Endothelial cell of umbilical vein (primary cell): ENCODE results near the gene HLA-B. TPM values are rescaled to one million over a fixed set of nuclear protein-coding genes. Genes with fewer than 3 reads are reported as not detected.

Source experiments
- BruUV-seq: library from RNA; stranded (reverse); fragments of 400-500 nt; replicated peaks from 2 replicates; lab custom pipeline; 2021; lab: Mats Ljungman, UMichigan
- CTCF ChIA-PET: fragments of 300-600, 350-600 bp; sonication (Branson Sonifier 250); formaldehyde crosslinking; loops from one replicate; lab custom pipeline; 2021; ENCODE audit warnings: antibody characterized with exemption, inconsistent platforms; lab: Charles Lee
- POLR2A ChIA-PET: fragments of 300-600, 350-600 bp; sonication (Branson Sonifier 250); formaldehyde crosslinking; loops from one replicate; lab custom pipeline; 2021; ENCODE audit warnings: antibody characterized with exemption, inconsistent platforms; lab: Charles Lee
- DNase-seq: peaks from one replicate; pipeline ENCODE4 v3.0.0-alpha.2; 2011; ENCODE audit warnings: low read depth, low spot score
- FAIRE-seq: peaks from 2 replicates; lab custom pipeline; 2011; peaks lifted over from hg19 to GRCh38; lab: Jason Lieb, UNC
- H2AFZ ChIP-seq: 2 replicates; pipeline ENCODE4 v1.6.0; 2012; ENCODE audit warnings: low read depth, low read length, control low read depth, inconsistent platforms
- H3K27ac ChIP-seq: 2 replicates; pipeline ENCODE4 v1.5.1; 2011; ENCODE audit warnings: low read depth, mild to moderate bottlenecking, control low read depth, low read length, moderate library complexity; ENCODE audit not compliant: insufficient read depth
- H3K27me3 ChIP-seq, 2 experiments: 2 replicates each; pipeline versions ENCODE4 v1.6.0 to v1.6.1; 2011; ENCODE audit warnings: low read length in 2 of 2, mixed read lengths in 1 of 2; ENCODE audit not compliant: control insufficient read depth in 2 of 2, insufficient read depth in 2 of 2
- H3K36me3 ChIP-seq, 2 experiments: 2 replicates in 1 of 2; 3 replicates in 1 of 2; pipeline ENCODE4 v1.5.1; 2011; ENCODE audit warnings: low read length in 2 of 2, mild to moderate bottlenecking in 1 of 2, moderate library complexity in 1 of 2; ENCODE audit not compliant: control insufficient read depth in 2 of 2, insufficient read depth in 2 of 2; ENCODE audit errors: extremely low read depth in 1 of 2
- H3K4me1 ChIP-seq: 3 replicates; pipeline ENCODE4 v1.5.1; 2011; ENCODE audit warnings: mild to moderate bottlenecking, low read length; ENCODE audit not compliant: control insufficient read depth, insufficient read depth; ENCODE audit errors: extremely low read depth
- H3K4me2 ChIP-seq: 2 replicates; pipeline ENCODE4 v1.6.1; 2011; ENCODE audit warnings: low read length, control low read depth, mixed read lengths; ENCODE audit not compliant: insufficient read depth
- H3K4me3 ChIP-seq, 3 experiments: fragments of 200-600 bp in 1 of 3; sonication (generic), shearing (Covaris generic) in 1 of 3; replicated peaks in 1 of 3; 2 replicates each; pipeline ENCODE4 v1.5.1; 2011 to 2016; ENCODE audit warnings: control low read depth in 3 of 3, low read length in 3 of 3, mild to moderate bottlenecking in 2 of 3, inconsistent platforms in 1 of 3, low read depth in 1 of 3, moderate library complexity in 1 of 3; ENCODE audit not compliant: insufficient read depth in 1 of 3
- H3K79me2 ChIP-seq: 2 replicates; pipeline ENCODE4 v1.6.0; 2012; ENCODE audit warnings: low read length, inconsistent platforms; ENCODE audit not compliant: control insufficient read depth, insufficient read depth
- H3K9ac ChIP-seq: replicated peaks from 2 replicates; pipeline ENCODE3; 2011; ENCODE audit warnings: low read length, control low read depth; ENCODE audit not compliant: insufficient read depth; ENCODE audit errors: extremely low read depth
- H3K9me1 ChIP-seq: replicated peaks from 3 replicates; pipeline ENCODE4 v1.6.0; 2011; ENCODE audit warnings: mild to moderate bottlenecking, low read length; ENCODE audit not compliant: control insufficient read depth, insufficient read depth; ENCODE audit errors: extremely low read depth
- H3K9me3 ChIP-seq: replicated peaks from 2 replicates; pipeline ENCODE4 v1.5.1; 2012; ENCODE audit warnings: low read length, inconsistent platforms; ENCODE audit not compliant: control insufficient read depth, insufficient read depth
- H4K20me1 ChIP-seq: replicated peaks from 2 replicates; pipeline ENCODE3; 2011; ENCODE audit warnings: mild to moderate bottlenecking, low read length; ENCODE audit not compliant: control insufficient read depth, insufficient read depth; ENCODE audit errors: extremely low read depth
- EZH2 ChIP-seq: IDR thresholded peaks from 2 replicates; pipeline ENCODE4 v1.6.1; 2012; ENCODE audit warnings: borderline replicate concordance, low read depth, mild to moderate bottlenecking, moderate library complexity, low read length, inconsistent platforms; ENCODE audit not compliant: severe bottlenecking
- FOS ChIP-seq: IDR thresholded peaks from 2 replicates; pipeline ENCODE4 v1.6.1; 2011; ENCODE audit warnings: mild to moderate bottlenecking, low read length, moderate library complexity, borderline replicate concordance; ENCODE audit not compliant: insufficient read depth
- JUN ChIP-seq: IDR thresholded peaks from 2 replicates; pipeline ENCODE4 v1.6.1; 2011; ENCODE audit warnings: borderline replicate concordance, low read depth; ENCODE audit not compliant: insufficient read length, insufficient read depth
- POLR2A ChIP-seq: IDR thresholded peaks from 2 replicates; pipeline ENCODE4 v1.6.1; 2012; ENCODE audit warnings: low read depth, mild to moderate bottlenecking, control low read depth, low read length
- POLR2AphosphoS5 ChIP-seq: IDR thresholded peaks from 2 replicates; pipeline ENCODE4 v1.6.1; 2012; ENCODE audit warnings: low read depth, mild to moderate bottlenecking, control low read depth, low read length, moderate library complexity; ENCODE audit not compliant: insufficient read depth
- dilution Hi-C: fragments of 300-500 bp; cut with MboI; formaldehyde crosslinking; loops from one replicate; pipeline ENCODE4 v1.15.0; 2019; ENCODE audit warnings: low sequenced_read_pairs; ENCODE audit not compliant: extremely low pct_ligation_motif_present
- intact Hi-C: fragments of 100-400 bp; cut with micrococcal nuclease; formaldehyde crosslinking; loops from one replicate; pipeline ENCODE4 v1.10.0; 2022
- polyA plus RNA-seq, 4 experiments: library from polyadenylated mRNA; depleted of rRNA in 3 of 4; stranded (reverse) in 3 of 4; unstranded in 1 of 4; fragments of >200 nt; gene quantifications; 2 replicates each; pipeline versions ENCODE4 v1.2.1 to v1.2.3, GENCODE V29; 2011 to 2012; ENCODE audit warnings: missing spikeins in 1 of 4
- total RNA-seq: library from RNA; stranded (reverse); gene quantifications from 2 replicates; pipeline ENCODE4 v1.2.3, GENCODE V29; 2021
- TF ChIP-seq, protein P1 (sequence below), 2 donors: IDR thresholded peaks; 1 replicate in 1 of 2; 2 replicates in 1 of 2; pipeline ENCODE4 v1.5.1; 2011; ENCODE audit warnings: low read length in 2 of 2, mild to moderate bottlenecking in 2 of 2, moderate library complexity in 2 of 2, control low read depth in 1 of 2, inconsistent platforms in 1 of 2, low read depth in 1 of 2; ENCODE audit not compliant: insufficient read depth in 1 of 2; ENCODE audit errors: extremely low read depth in 1 of 2
- TF ChIP-seq, protein P2 (sequence below): IDR thresholded peaks from 2 replicates; pipeline ENCODE4 v1.6.1; 2011; ENCODE audit not compliant: insufficient read depth, insufficient read length

The HLA-B gene
- total and polyA plus RNA-seq, 2 donors (not counting 3 experiments of a cell fraction or from before 2014, with no cell fraction given) = 119 to 126 TPM

DNA sequence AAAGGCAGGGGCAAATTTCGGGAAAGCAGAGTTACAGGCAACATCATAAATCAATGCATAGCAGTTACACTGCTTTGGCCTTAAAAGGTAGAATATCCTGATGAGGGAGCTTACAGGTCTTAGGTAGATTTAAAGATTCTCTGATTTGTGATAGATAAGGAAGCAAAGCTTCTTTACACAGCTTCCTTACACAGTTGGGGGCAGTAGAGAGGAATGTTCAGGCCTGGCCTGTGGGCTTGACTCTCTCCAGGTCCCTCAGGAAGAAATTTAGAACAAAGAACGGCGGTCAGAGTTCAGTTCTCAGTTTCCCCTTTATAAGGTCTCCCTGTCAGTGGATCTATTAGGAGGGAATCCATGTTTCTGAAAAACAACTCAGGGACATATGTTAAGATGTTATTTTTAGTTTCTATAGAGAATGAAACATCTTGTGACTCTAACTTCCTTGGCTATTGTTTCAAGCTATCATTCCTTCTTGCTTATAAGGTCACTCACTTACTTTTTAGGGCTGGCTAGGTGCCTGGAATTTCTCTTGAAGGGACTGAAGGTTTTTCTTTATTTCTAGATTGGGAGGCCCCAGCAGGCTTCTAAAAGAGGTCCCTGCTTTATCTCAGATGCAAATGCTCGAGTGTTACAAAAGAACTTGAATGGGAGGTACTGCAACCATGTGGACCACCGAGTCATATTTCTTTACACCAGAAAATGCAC lies 11.8 kb downstream of the HLA-B start:
- Histone ChIP-seq H3K27me3 (peaks cover 15 to 28% of the 10 kb centered on the region in 2 experiments), H2AFZ (no peak overlapping the region), H3K4me3 (no peak overlapping the region), H3K27ac (no peak overlapping the region), H3K4me1 (no peaks in the 10 kb centered on the region), H3K4me2 (no peak overlapping the region), H3K36me3 (no peaks in the 10 kb centered on the region), H3K9me1 (no peaks in the 10 kb centered on the region), H3K9ac (no peak overlapping the region), H3K9me3 (no peaks in the 10 kb centered on the region), H4K20me1 (no peaks in the 10 kb centered on the region), H3K79me2 (no peaks in the 10 kb centered on the region)
- intact Hi-C loops = loop anchor here (1.0 kb wide), 1 partner anchor 92 kb away; no protein-coding TSS in a partner anchor
- no TSS peak for BruUV-seq
- TF ChIP-seq, protein P1, sequence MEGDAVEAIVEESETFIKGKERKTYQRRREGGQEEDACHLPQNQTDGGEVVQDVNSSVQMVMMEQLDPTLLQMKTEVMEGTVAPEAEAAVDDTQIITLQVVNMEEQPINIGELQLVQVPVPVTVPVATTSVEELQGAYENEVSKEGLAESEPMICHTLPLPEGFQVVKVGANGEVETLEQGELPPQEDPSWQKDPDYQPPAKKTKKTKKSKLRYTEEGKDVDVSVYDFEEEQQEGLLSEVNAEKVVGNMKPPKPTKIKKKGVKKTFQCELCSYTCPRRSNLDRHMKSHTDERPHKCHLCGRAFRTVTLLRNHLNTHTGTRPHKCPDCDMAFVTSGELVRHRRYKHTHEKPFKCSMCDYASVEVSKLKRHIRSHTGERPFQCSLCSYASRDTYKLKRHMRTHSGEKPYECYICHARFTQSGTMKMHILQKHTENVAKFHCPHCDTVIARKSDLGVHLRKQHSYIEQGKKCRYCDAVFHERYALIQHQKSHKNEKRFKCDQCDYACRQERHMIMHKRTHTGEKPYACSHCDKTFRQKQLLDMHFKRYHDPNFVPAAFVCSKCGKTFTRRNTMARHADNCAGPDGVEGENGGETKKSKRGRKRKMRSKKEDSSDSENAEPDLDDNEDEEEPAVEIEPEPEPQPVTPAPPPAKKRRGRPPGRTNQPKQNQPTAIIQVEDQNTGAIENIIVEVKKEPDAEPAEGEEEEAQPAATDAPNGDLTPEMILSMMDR (IDR thresholded peaks at IDR 0.05; ENCODE audit: extremely low read depth in 1 of 2, insufficient read depth in 1 of 2, low read depth in 1 of 2, low read length in 2 of 2) = no peak
- TF ChIP-seq EZH2 (no peak), JUN (no peak), FOS (no peak)
- FAIRE-seq (no peak), DNase-seq (no peak)
- dilution Hi-C loops = no loop called here
- ChIA-PET CTCF (interaction anchor here (0.9 kb wide), 1 partner anchor 21 kb away, joined by 4 read pairs; no protein-coding TSS in a partner anchor), POLR2A (no interaction called here)

DNA sequence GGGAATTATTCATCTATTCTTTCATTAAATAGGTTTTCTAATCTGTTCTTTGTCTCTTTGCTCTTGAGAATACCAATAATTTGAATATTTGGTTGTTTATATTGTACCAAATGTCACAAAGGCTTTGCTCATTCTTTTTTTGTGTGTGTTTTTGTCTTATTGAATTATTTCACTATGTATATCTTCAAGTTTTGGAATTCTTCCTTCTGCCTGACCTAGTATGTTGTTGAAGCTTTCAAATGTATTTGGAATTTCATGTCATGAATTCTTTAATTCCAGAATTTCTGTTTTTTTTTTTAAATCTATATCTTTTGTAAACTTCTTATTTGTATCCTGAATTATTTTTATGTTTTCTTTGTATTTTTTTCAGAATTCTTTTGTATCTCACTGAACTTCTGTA lies 16.8 kb downstream of the HLA-B start:
- Histone ChIP-seq H3K79me2 (no peaks in the 10 kb centered on the region), H4K20me1 (no peaks in the 10 kb centered on the region), H3K4me1 (no peaks in the 10 kb centered on the region), H2AFZ (no peak overlapping the region), H3K9me3 (no peaks in the 10 kb centered on the region), H3K4me2 (no peak overlapping the region), H3K27me3 (peaks cover 0 to 4% of the 10 kb centered on the region in 2 experiments), H3K9ac (no peak overlapping the region), H3K27ac (no peak overlapping the region), H3K36me3 (no peaks in the 10 kb centered on the region), H3K9me1 (no peaks in the 10 kb centered on the region), H3K4me3 (no peak overlapping the region)
- no peak for DNase-seq
- no peak for TF ChIP-seq POLR2A
- TF ChIP-seq, protein P2, sequence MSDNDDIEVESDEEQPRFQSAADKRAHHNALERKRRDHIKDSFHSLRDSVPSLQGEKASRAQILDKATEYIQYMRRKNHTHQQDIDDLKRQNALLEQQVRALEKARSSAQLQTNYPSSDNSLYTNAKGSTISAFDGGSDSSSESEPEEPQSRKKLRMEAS = no peak
- no peak for TF ChIP-seq POLR2AphosphoS5
- no peak for TF ChIP-seq EZH2
- TF ChIP-seq, protein P1 (IDR thresholded peaks at IDR 0.05; ENCODE audit: extremely low read depth in 1 of 2, insufficient read depth in 1 of 2, low read depth in 1 of 2, low read length in 2 of 2) = no peak
- dilution Hi-C loops (no loop called here), intact Hi-C loops (no loop called here)
- BruUV-seq = no TSS peak
- ChIA-PET POLR2A (no interaction called here), CTCF (no interaction called here)
- FAIRE-seq = no peak
